RWPE2 (cell line): ENCODE measurements around the gene EDIL3.
A peak's percentile ranks its signal among the peaks of the same experiment; 100 is the strongest.
"Not testable (repeated sequence)": the region's sequence is repeated elsewhere in the genome, so short reads cannot be mapped to it uniquely, and the experiment has no call there.

ENCODE experiments used
- ATAC-seq: fragments of 200-7000 bp; cut with Tn5 transposase; 3 replicates; pipeline ENCODE4 v1.9.1; 2021; ENCODE audit warnings: low read depth
- DNase-seq: peaks from one replicate; pipeline ENCODE4 v3.0.0-alpha.2; 2020; ENCODE audit warnings: low spot score
- H3K27ac ChIP-seq: fragments of 450-650 bp; 2 replicates; pipeline ENCODE4 v1.5.1; 2017; ENCODE audit warnings: mild to moderate bottlenecking; ENCODE audit not compliant: poor library complexity, severe bottlenecking
- H3K27me3 ChIP-seq: fragments of 250-450 bp; sonication (Bioruptor Pico); 2 replicates; pipeline ENCODE4 v1.5.1; 2021; ENCODE audit warnings: mild to moderate bottlenecking, moderate library complexity; ENCODE audit not compliant: insufficient read depth, poor library complexity, severe bottlenecking
- H3K36me3 ChIP-seq: fragments of 250-450 bp; sonication (Bioruptor Pico); 2 replicates; pipeline ENCODE4 v1.5.1; 2020; ENCODE audit warnings: low read depth, mild to moderate bottlenecking, moderate library complexity
- H3K4me1 ChIP-seq: fragments of 250-450 bp; sonication (Bioruptor Pico); 2 replicates; pipeline ENCODE4 v1.5.1; 2021; ENCODE audit warnings: mild to moderate bottlenecking, moderate library complexity; ENCODE audit not compliant: insufficient read depth, poor library complexity, severe bottlenecking
- H3K4me3 ChIP-seq: fragments of 250-450 bp; sonication (Bioruptor Pico); 2 replicates; pipeline ENCODE4 v1.5.1; 2021; ENCODE audit warnings: mild to moderate bottlenecking, moderate library complexity; ENCODE audit not compliant: severe bottlenecking
- H3K9me3 ChIP-seq: fragments of 250-450 bp; sonication (Bioruptor Pico); 2 replicates; pipeline ENCODE4 v1.5.1; 2021; ENCODE audit warnings: mild to moderate bottlenecking, moderate library complexity; ENCODE audit not compliant: severe bottlenecking
- TF ChIP-seq, protein P1 (sequence below): fragments of 450-650 bp; IDR thresholded peaks from one replicate; pipeline ENCODE4 v1.5.1; 2017; ENCODE audit warnings: mild to moderate bottlenecking, moderate library complexity; ENCODE audit not compliant: poor library complexity, severe bottlenecking

EDIL3 gene

DNA sequence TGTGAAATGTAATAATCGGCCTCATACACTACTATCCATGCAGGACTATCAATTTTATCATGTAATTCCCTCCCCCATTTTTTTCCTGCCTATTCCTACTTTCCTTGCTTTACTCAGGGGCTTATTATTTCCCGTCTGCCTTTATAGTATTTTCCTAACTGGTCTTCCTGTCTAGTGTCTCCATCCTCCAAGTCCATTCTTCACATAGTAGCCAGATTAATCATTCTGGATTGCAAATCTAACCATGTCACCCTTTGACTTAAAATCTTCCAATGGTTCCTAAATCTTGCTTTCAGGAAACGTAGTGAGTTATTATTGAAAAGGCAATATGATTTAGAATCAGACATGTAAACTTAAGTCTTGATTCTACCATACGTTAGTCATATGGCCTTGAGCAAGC lies 356.6 kb downstream of the EDIL3 start:
- peak overlapping the region; percentile 42 for H3K27ac ChIP-seq

DNA sequence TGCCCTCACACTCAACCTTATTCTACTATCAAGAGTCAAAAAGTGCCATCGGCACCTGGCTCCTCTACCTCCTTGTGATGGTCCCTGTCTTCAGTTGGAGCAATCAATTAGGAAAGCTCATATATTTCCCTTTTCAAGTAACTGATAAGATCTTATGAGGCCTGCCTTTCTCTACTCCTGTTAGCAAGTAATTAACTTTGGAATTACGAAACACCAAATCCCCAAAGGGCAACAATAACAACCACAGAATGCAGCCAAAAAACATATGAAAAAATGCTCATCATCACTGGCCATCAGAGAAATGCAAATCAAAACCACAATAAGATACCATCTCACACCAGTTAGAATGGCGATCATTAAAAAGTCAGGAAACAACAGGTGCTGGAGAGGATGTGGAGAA lies 366.2 kb downstream of the EDIL3 start:
- not testable (repeated sequence) for H3K36me3 ChIP-seq, H3K4me1 ChIP-seq, H3K27me3 ChIP-seq, ATAC-seq, DNase-seq, H3K4me3 ChIP-seq, H3K27ac ChIP-seq, H3K9me3 ChIP-seq

More for the DNA sequence above, 356.6 kb downstream of the EDIL3 start:
- Histone ChIP-seq H3K4me3 (no peak overlapping the region), H3K4me1 (peaks cover 3% of the 10 kb centered on the region), H3K27me3 (no peaks in the 10 kb centered on the region), H3K9me3 (no peaks in the 10 kb centered on the region), H3K36me3 (no peaks in the 10 kb centered on the region)
- peak; percentile 56; the same call in 2 of the 3 replicates for ATAC-seq
- no peak for DNase-seq
- TF ChIP-seq, protein P1, sequence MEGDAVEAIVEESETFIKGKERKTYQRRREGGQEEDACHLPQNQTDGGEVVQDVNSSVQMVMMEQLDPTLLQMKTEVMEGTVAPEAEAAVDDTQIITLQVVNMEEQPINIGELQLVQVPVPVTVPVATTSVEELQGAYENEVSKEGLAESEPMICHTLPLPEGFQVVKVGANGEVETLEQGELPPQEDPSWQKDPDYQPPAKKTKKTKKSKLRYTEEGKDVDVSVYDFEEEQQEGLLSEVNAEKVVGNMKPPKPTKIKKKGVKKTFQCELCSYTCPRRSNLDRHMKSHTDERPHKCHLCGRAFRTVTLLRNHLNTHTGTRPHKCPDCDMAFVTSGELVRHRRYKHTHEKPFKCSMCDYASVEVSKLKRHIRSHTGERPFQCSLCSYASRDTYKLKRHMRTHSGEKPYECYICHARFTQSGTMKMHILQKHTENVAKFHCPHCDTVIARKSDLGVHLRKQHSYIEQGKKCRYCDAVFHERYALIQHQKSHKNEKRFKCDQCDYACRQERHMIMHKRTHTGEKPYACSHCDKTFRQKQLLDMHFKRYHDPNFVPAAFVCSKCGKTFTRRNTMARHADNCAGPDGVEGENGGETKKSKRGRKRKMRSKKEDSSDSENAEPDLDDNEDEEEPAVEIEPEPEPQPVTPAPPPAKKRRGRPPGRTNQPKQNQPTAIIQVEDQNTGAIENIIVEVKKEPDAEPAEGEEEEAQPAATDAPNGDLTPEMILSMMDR = no peak

DNA sequence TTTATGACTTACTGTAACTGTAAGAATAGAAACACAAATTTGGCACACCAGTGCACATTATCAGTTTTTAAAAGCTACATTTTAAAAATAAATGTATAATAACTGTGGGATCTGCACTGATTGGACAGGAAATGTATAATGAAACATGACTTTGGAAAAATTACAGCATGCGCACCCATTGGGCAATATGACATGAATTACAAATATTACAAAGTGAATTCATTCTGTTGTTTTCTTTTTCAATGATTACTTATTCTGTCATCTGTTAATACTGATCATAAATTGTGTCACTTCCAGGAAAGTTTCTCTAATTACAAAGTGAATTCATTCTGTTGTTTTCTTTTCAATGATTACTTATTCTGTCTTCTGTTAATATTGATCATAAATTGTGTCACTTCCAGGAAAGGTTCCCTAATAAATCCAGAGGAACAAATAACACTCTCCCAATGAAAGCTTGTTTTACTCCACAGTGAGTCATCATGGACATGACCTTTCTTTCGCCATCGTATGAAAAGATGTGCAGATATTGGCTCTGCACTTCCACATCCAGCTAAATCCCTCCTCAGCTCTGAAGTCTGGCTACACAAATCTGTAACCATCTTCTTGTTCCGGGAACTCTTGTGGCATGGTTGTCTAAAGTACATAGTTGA lies 367.0 kb downstream of the EDIL3 start:
- Histone ChIP-seq H3K4me3 (no peak overlapping the region), H3K9me3 (no peaks in the 10 kb centered on the region), H3K4me1 (no peaks in the 10 kb centered on the region), H3K27me3 (no peaks in the 10 kb centered on the region), H3K27ac (no peak overlapping the region), H3K36me3 (no peaks in the 10 kb centered on the region)
- TF ChIP-seq, protein P1 = no peak
- DNase-seq (no peak), ATAC-seq (no peak)

DNA sequence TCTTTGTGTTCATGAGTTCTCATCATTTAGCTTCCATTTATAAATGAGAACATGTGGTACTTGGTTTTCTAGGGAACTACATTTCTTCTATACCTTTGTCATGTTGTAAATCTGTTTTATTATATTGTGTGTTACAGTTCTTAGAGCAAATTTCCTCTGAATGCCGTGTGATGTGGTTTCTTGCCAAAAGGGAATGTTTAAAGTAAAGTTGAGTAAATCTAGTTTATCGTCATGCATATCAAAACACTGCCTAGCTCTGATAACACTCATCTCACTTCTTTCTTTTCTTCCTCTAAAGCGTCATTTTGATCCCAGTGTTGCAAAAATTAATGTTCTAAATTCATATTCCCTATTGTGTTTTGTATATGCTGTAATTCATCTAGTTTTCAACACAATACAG lies 368.6 kb downstream of the EDIL3 start:
- Histone ChIP-seq H3K9me3 (no peaks in the 10 kb centered on the region), H3K27me3 (peaks cover 3% of the 10 kb centered on the region), H3K27ac (no peak overlapping the region), H3K36me3 (no peaks in the 10 kb centered on the region), H3K4me3 (no peak overlapping the region), H3K4me1 (no peaks in the 10 kb centered on the region)
- TF ChIP-seq, protein P1 = no peak
- no peak for ATAC-seq
- DNase-seq = no peak

DNA sequence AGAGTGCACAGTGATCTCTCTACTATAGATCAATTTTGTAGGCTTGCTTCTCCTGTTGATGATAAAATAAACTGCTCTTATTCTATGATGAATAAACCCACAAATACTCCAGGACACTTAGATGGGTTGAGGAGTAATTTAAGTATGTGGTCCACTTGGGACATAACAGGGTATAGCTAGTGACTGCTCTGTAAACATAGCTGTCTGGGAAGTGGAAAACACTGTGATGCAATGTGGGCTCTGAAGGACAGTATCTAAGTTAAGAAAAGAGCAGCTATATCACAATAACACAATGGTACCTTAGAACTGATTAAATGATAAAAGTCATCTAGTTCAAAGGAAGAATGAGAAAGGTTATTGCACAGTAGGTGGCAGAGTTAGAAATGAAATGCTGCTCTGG lies 369.7 kb downstream of the EDIL3 start:
- Histone ChIP-seq H3K4me3 (no peak overlapping the region), H3K27me3 (peaks cover 3% of the 10 kb centered on the region), H3K9me3 (no peaks in the 10 kb centered on the region), H3K36me3 (no peaks in the 10 kb centered on the region), H3K27ac (no peak overlapping the region), H3K4me1 (no peaks in the 10 kb centered on the region)
- DNase-seq (no peak), ATAC-seq (no peak)
- TF ChIP-seq, protein P1 = no peak
